ENCODE results near the gene ME2.
"Not testable (repeated sequence)": the region's sequence is repeated elsewhere in the genome, so short reads cannot be mapped to it uniquely, and the experiment has no call there.

ME2 gene

DNA sequence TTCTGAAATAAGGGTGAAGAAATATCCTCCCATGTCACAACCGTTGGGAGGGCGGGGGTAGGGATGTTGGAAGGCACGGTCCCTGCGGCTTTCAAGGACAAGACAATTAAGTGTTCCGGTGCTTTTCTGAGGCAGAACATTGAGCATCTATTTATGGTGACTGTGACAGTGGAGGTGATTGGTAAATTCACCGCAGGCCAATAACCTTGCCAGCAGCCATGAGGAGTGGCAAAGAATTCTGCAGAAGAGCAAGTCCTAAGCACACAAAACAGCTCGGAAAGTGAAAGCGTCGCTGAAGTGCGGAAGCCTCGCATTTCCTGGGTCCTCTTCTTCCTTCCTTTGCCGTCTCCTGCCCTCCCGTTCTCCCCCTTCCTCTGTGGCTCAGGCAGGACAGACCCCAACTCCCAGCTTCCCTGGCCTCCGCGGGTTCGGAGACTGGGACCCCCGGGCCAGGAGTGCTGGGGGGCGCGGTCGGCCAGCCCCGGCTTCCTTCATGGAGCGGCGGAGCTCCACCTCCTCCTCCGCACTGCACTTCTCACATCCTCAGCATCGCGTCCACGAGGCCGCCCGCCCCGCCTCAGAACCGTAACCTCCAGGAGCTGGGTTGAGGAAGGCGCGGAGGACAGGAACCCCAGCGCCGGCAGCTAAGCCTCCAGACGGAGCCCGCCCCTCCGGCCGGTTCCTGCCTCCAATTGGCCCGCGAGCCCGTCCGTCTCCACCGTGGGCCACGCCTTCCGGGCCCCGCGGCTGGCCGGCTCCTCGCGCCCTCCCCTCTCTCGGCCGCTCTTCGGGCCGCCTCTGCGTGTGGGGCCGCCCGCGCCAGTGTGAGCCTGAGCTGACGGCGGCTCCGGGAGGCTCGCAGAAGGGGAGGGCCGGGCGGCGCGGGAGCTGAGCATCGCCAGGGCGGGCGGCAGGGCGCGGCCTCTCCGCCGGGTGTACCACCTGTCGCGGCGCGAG lies at the start of gene ME2:
Gene ME2 (plus strand): TSS at position 774 of the 957 bp plus-strand sequence. CDS start 16,703 bp downstream, outside the sequence.
- peak; percentile 77 for DNase-seq (ENCODE audit: low spot score)

- no peak for DNase-seq (ENCODE audit: low spot score)
These were observed 49.3 kb upstream of the ME2 start for GRCh38 chr18:50829644-50830043.

- DNase-seq (ENCODE audit: low spot score): no peak
These were observed 48.4 kb upstream of the ME2 start for GRCh38 chr18:50830544-50830943.

GRCh38 chr18:50832754-50833153 lies 46.2 kb upstream of the ME2 start:
- no peak for DNase-seq (ENCODE audit: low spot score)

DNA sequence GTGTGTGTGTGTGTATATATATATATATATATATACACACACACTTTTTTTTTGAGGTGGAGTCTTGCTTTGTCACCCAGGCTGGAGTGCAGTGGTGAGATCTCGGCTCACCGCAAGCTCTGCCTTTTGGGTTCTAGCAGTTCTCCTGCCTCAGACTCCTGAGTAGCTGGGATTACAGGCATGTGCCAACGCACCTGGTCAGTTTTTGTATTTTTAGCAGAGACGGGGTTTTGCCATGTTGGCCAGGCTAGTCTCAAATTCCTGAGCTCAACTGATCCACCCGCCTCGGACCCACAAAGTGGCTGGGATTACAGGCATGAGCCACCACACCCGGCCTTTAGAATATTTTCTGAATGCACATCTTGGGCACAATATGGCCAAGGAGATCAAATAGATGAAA lies 45.4 kb upstream of the ME2 start:
- DNase-seq (ENCODE audit: low spot score): not testable (repeated sequence)

- peak; percentile 34 for DNase-seq (ENCODE audit: low spot score)
These were observed 42.4 kb upstream of the ME2 start for GRCh38 chr18:50836521-50836957.

DNA sequence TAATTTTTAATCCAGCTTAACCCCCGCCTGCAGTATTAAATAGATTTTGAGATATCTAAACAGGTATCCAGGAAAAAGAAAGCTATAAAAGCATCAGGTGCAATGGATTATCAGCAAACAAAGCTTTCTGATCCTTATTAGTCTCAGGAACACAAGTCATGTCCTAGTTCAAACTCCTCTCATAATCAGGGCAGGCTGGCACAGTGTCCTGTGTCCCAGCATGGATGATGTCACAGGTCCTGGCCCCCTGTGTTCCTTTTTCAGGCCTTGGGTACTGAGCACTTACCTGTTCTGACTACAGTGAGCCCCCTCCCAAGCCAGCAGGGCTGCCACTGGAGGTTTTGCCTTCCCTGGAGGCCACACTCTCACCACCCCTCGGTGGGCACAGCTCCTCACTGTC lies 39.6 kb upstream of the ME2 start:
- DNase-seq (ENCODE audit: low spot score): no peak

DNA sequence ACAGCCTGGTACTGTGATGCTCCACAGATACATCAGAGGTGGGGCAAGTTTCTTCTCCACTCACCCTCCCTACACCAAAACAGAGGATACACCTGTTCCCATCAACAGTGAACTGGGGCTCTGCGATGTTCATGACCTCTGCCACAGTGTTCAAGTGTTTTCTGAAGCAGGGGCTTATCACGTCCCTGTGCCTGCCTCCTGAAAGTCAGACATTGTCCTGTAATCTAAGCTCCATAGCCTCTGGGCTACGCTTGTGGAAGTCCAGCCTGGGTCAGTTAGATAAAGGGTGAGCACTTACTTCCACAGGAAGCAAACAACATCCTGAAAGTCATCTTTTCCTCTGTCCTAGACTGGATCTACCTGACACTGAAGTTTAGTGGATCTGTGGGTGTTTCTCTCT lies 38.9 kb upstream of the ME2 start:
- no peak for DNase-seq (ENCODE audit: low spot score)

GRCh38 chr18:50842846-50843245 lies 36.1 kb upstream of the ME2 start:
- DNase-seq (ENCODE audit: low spot score): no peak

GRCh38 chr18:50844554-50844953 lies 34.4 kb upstream of the ME2 start:
- DNase-seq (ENCODE audit: low spot score): no peak

DNA sequence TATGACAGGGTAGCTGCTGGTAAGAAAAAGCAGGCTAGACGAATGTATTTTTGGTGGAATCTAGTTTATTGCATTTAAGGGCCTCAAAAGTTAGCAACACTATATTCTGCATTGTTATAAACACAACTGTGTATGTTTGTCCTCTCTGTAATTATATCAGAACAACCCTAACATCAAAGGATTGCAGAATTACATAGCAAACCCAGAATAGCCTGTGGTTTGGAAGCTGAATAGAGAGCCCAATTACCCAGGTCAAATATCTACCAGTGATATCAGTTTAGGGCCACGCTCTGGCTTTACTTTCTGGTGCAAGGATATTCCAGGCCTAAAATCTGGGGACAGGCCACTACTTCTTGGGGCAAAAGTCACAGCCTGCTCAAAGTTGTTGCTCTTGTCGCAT lies 34.0 kb upstream of the ME2 start:
- peak; percentile 41 for DNase-seq (ENCODE audit: low spot score)

DNA sequence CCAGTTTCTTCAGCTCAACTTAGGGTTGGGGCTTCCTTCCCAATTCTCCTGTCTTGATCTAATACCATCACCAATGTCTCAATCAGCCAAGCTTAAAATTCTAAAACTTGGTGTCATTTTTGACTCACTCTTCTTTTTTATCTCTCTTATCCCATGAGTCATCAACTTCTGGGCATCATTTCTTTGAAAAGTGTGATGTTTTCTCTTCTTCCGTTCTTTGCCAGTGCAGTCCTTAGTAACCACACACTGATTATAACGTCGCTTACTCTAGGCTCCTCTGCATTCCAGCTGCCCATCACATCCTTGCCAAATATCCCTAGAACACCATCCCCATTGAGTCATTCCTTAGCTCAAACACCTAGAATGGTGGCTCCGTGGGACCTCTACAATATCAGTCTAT lies 31.7 kb upstream of the ME2 start:
- no peak for DNase-seq (ENCODE audit: low spot score)

- no peak for DNase-seq (ENCODE audit: low spot score)
These were observed 30.8 kb upstream of the ME2 start for GRCh38 chr18:50848061-50848551.

GRCh38 chr18:50848991-50849390 lies 29.9 kb upstream of the ME2 start:
- DNase-seq (ENCODE audit: low spot score): no peak

GRCh38 chr18:50849419-50849821 lies 29.5 kb upstream of the ME2 start:
- DNase-seq (ENCODE audit: low spot score): no peak

DNA sequence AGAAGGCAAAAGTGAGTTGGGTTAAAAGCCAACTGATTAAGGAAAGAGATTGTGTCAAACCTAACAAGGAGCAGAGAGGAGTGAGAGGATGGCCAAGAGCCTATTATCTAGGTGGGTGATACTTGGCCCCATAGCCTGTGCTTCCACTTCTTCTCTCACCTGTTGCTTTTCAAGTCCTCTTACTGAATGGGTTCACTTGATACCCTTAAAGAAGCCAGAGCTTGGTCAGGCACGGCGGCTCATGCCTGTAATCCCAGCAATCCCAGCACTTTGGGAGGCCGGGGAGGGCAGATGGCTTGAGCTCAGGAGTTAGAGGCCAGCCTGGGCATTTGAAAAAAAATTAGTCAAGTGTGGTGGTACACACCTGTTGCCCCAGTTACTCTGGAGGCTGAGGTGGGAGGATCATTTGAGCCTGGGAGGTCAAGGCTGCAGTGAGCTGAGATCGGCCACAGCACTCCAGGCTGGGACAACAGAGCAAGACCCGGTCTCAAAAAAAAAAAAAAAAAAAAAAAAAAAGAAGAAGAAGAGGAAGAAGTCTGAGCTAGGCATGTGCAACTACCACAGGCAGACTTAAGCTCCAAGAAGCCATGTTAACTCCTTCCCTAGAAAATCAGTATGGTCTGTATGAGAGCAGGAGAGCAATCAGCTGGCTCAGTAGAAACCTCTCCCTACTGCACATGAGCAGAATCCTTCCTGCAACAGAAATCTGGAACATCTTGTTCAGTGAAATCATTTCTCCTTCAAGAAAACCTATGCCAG lies 28.4 kb upstream of the ME2 start:
- DNase-seq (ENCODE audit: low spot score): no peak

GRCh38 chr18:50853863-50854271 lies 25.1 kb upstream of the ME2 start:
- no peak for DNase-seq (ENCODE audit: low spot score)

DNA sequence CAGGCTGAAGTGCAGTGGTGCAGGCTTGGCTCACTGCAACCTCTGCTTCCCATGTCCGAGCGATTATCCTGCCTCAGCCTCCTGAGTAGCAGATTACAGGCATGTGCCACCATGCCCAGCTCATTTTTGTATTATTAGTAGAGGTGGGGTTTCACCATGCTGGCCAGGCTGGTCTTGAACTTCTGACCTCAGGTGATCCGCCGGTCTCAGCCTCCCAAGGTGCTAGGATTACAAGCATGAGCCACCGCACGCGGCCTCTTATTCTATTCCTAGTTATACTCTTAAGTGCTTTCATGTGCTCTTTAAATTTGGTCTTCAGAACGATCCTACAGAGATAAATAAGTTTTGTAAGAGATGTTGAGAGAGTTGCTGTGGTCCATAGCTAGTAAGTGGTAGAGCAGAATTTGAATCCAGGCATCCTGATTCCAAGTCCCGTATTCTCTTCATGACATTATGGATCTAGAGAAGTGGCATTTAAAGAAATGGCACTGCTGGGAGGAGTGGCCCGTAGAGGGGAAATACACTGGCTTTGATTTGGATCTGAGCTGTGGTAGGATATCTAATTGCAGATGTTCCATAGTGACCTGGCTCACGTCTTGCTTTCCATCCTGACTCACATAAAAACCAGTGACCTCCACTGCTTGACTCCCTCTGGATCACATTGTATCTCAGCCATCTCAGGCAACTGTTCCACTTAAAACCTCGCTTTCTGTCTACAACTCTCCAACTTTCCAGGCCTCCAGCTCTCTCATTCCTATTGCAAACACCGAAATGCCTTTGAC lies 22.8 kb upstream of the ME2 start:
- no peak for DNase-seq (ENCODE audit: low spot score)

GRCh38 chr18:50857166-50857565 lies 21.8 kb upstream of the ME2 start:
- not testable (repeated sequence) for DNase-seq (ENCODE audit: low spot score)

DNA sequence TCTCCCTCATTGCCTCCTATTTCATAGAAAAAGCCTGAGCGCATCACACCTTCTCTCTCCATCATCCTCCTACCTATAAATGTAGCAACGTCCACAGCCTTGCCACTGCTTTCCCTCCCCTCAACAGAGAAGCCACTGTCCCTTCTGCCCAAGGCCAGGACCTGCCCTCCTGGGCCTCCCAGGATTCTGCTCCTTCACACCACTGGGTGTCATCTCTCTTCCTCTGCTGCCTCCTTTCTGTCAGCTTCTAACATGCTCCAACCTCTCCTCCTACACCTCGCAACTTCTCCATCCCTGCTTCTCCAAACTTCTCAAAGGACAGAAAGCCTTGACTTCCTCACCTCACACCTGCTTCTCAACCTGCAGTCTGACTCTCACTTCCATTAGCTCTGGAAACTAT lies 21.2 kb upstream of the ME2 start:
- DNase-seq (ENCODE audit: low spot score): no peak

GRCh38 chr18:50859793-50860555 lies 18.9 kb upstream of the ME2 start:
- DNase-seq (ENCODE audit: low spot score): no peak

Measured in SW480 (cell line).